K562 (cell line): Measurements from ENCODE around the gene SLC4A4. TPM values are rescaled to one million over a fixed set of nuclear protein-coding genes. Genes with fewer than 3 reads are reported as not detected.

ENCODE experiments used
- ATAC-seq: fragments of 200-7000 bp; cut with Tn5 transposase; 3 replicates; pipeline ENCODE4 v1.9.1; 2020; ENCODE audit warnings: moderate library complexity
- BruUV-seq: library from RNA; stranded (reverse); fragments of 400-500 nt; replicated peaks from 2 replicates; lab custom pipeline; 2021; lab: Mats Ljungman, UMichigan
- CTCF ChIA-PET: fragments of 300-600 bp; formaldehyde crosslinking; extraction: SDS; loops from one replicate; lab custom pipeline; 2021; ENCODE audit warnings: low intra/inter-chr PET ratio; lab: Yijun Ruan, JAX
- POLR2A ChIA-PET: fragments of 300-600, 350-650 bp; sonication (Branson Sonifier 250); formaldehyde crosslinking; extraction: SDS; loops from one replicate; lab custom pipeline; 2021; ENCODE audit warnings: antibody characterized with exemption, inconsistent platforms; lab: Yijun Ruan, JAX
- DNase-seq, 4 experiments: peaks; one replicate each; pipeline versions ENCODE4 v3.0.0 to v3.0.0-alpha.2; 2011 to 2018; ENCODE audit warnings: low spot score in 3 of 4, mixed read lengths in 3 of 4; ENCODE audit errors: extremely low read depth in 1 of 4
- FAIRE-seq: peaks from 2 replicates; lab custom pipeline; 2011; peaks lifted over from hg19 to GRCh38; lab: Jason Lieb, UNC
- H2AFZ ChIP-seq: 2 replicates; pipeline ENCODE4 v1.6.0; 2011; ENCODE audit warnings: low read depth, low read length, control low read depth, inconsistent platforms
- H3K27ac ChIP-seq: fragments of 200-600 bp; 3 replicates; pipeline ENCODE4 v1.8.0; 2011; ENCODE audit warnings: low read depth, mild to moderate bottlenecking, control low read depth, inconsistent platforms, low read length, moderate library complexity, mixed read lengths; ENCODE audit errors: extremely low read depth
- H3K27me3 ChIP-seq, 2 experiments: fragments of 300-600 bp in 1 of 2; 2 replicates in 1 of 2; 3 replicates in 1 of 2; pipeline versions ENCODE4 v1.6.0 to v1.8.0; 2011; ENCODE audit warnings: inconsistent platforms in 2 of 2, low read length in 2 of 2, mild to moderate bottlenecking in 1 of 2, mixed read lengths in 1 of 2, moderate library complexity in 1 of 2; ENCODE audit not compliant: control insufficient read depth in 2 of 2, insufficient read depth in 2 of 2
- H3K36me3 ChIP-seq: fragments of 300-600 bp; 3 replicates; pipeline ENCODE4 v1.8.0; 2011; ENCODE audit warnings: mild to moderate bottlenecking, low read length, inconsistent platforms; ENCODE audit not compliant: control insufficient read depth, insufficient read depth
- H3K4me1 ChIP-seq, 2 experiments: fragments of 200-600 bp in 1 of 2; replicated peaks in 1 of 2; 2 replicates in 1 of 2; 3 replicates in 1 of 2; pipeline versions ENCODE4 v1.5.1 to v1.8.0; 2011; ENCODE audit warnings: inconsistent platforms in 2 of 2, low read length in 2 of 2, mild to moderate bottlenecking in 1 of 2, mixed read lengths in 1 of 2, moderate library complexity in 1 of 2; ENCODE audit not compliant: control insufficient read depth in 2 of 2, insufficient read depth in 2 of 2
- H3K4me2 ChIP-seq: 2 replicates; pipeline ENCODE4 v1.6.1; 2011; ENCODE audit warnings: low read length, control low read depth, inconsistent platforms, mixed read lengths; ENCODE audit not compliant: insufficient read depth
- H3K4me3 ChIP-seq: fragments of 200-600 bp; sonication (generic), shearing (Covaris generic); 2 replicates; pipeline ENCODE4 v1.5.1; 2016; ENCODE audit warnings: control low read depth, inconsistent platforms
- H3K79me2 ChIP-seq: fragments of 200-600 bp; 3 replicates; pipeline ENCODE4 v1.8.0; 2011; ENCODE audit warnings: low read length, inconsistent platforms; ENCODE audit not compliant: control insufficient read depth, insufficient read depth
- H3K9ac ChIP-seq, 2 experiments: 2 replicates each; pipeline versions ENCODE4 v1.6.0 to v1.6.1; 2011; ENCODE audit warnings: low read depth in 2 of 2, low read length in 2 of 2, control low read depth in 1 of 2, inconsistent platforms in 1 of 2, mild to moderate bottlenecking in 1 of 2, mixed read lengths in 1 of 2; ENCODE audit not compliant: insufficient read depth in 1 of 2
- H3K9me1 ChIP-seq: one replicate; pipeline ENCODE4 v1.6.0; 2011; ENCODE audit warnings: inconsistent platforms, mild to moderate bottlenecking, low read length, moderate library complexity; ENCODE audit not compliant: control insufficient read depth, insufficient read depth
- H3K9me3 ChIP-seq: replicated peaks from 2 replicates; pipeline ENCODE4 v1.5.1; 2011; ENCODE audit warnings: low read depth, low read length, inconsistent platforms; ENCODE audit not compliant: control insufficient read depth, insufficient read depth
- H4K20me1 ChIP-seq: replicated peaks from 2 replicates; pipeline ENCODE4 v1.6.1; 2011; ENCODE audit warnings: low read length, inconsistent platforms, mixed read lengths; ENCODE audit not compliant: control insufficient read depth, insufficient read depth
- AFF1 ChIP-seq, 2 experiments: fragments of 450-650 bp; IDR thresholded peaks; 2 replicates each; pipeline ENCODE4 v1.6.1; 2018; ENCODE audit warnings: mild to moderate bottlenecking in 2 of 2, low read depth in 1 of 2; ENCODE audit not compliant: partially characterized antibody in 2 of 2
- AFF4 ChIP-seq: sonication (generic); formaldehyde crosslinking; IDR thresholded peaks from 2 replicates; pipeline ENCODE4 v1.8.0; 2023; ENCODE audit warnings: mild to moderate bottlenecking, missing genetic modification reagents
- ATF3 ChIP-seq, 2 experiments: fragments of 450-650 bp in 1 of 2; sonication (generic) in 1 of 2; formaldehyde crosslinking in 1 of 2; IDR thresholded peaks in 1 of 2; conservative IDR thresholded peaks in 1 of 2; 2 replicates each; pipeline versions ENCODE4 v1.6.1 to v1.8.1; 2016 to 2023; ENCODE audit warnings: mild to moderate bottlenecking in 2 of 2, moderate library complexity in 2 of 2, inconsistent platforms in 1 of 2, missing genetic modification reagents in 1 of 2
- ETV1 ChIP-seq: fragments of 450-650 bp; conservative IDR thresholded peaks from 2 replicates; pipeline ENCODE4 v1.6.1; 2016; ENCODE audit warnings: missing genetic modification characterization, control low read depth, low read depth, missing compliant biosample characterization
- FOSL1 ChIP-seq: fragments of 200-800 bp; sonication (Bioruptor generic); conservative IDR thresholded peaks from 2 replicates; pipeline ENCODE4 v1.6.1; 2016; ENCODE audit warnings: missing genetic modification characterization, missing compliant biosample characterization
- MBD2 ChIP-seq: sonication (generic); IDR thresholded peaks from 2 replicates; pipeline ENCODE4 v1.6.1; 2016; ENCODE audit warnings: low read depth, borderline replicate concordance
- NONO ChIP-seq, 2 experiments: fragments of 200-400 bp in 1 of 2; fragments of 450-650 bp in 1 of 2; formaldehyde crosslinking in 1 of 2; IDR thresholded peaks; 2 replicates each; pipeline ENCODE4 v1.6.1; 2017; ENCODE audit warnings: low read depth in 2 of 2, mild to moderate bottlenecking in 2 of 2, moderate library complexity in 2 of 2, low read length in 1 of 2
- TRIM24 ChIP-seq, 2 experiments: fragments of 450-650 bp; IDR thresholded peaks; 2 replicates each; pipeline ENCODE4 v1.6.1; 2016
- YBX1 ChIP-seq: fragments of 450-650 bp; IDR thresholded peaks from 2 replicates; pipeline ENCODE4 v1.7.1; 2016; ENCODE audit warnings: mild to moderate bottlenecking
- ZNF79 ChIP-seq: fragments of 250-450 bp; sonication (Bioruptor Pico); IDR thresholded peaks from 2 replicates; pipeline ENCODE4 v1.4.0; 2020; ENCODE audit warnings: low read depth, mild to moderate bottlenecking, moderate library complexity
- WGBS: fragments of 100-300 bp; shearing (Covaris generic); methylation state at CpG from one replicate; pipeline ENCODE4 v1.1.6; 2016; ENCODE audit warnings: low coverage, mixed read lengths; ENCODE audit not compliant: insufficient coverage; ENCODE audit errors: missing lambda C conversion rate; 5-methylcytosine and 5-hydroxymethylcytosine counted together
- in situ Hi-C: fragments of 300-500 bp; cut with MboI; formaldehyde crosslinking; loops from 4 replicates; pipeline ENCODE4 v1.15.0; 2018; ENCODE audit warnings: inconsistent platforms, mixed read lengths
- intact Hi-C: fragments of 100-400 bp; cut with micrococcal nuclease; formaldehyde crosslinking; loops from 2 replicates; pipeline ENCODE4 v1.14.2; 2022
- polyA plus RNA-seq, 8 experiments: library from polyadenylated mRNA; depleted of rRNA in 4 of 8; stranded (reverse) in 5 of 8; unstranded in 3 of 8; fragments of >200 nt; fragmentation: Nextera tagmentation in 2 of 8; fragmentation: Illumina TruSeq in 1 of 8; extraction: Ambion mirVana in 2 of 8; extraction: Trizol in 1 of 8; gene quantifications; 2 replicates each; pipeline versions ENCODE4 v1.2.1 to v1.2.3, GENCODE V29; 2011 to 2014; ENCODE audit warnings: inconsistent platforms in 1 of 8, missing spikeins in 1 of 8
- total RNA-seq, 7 experiments: library from RNA; depleted of rRNA in 6 of 7; stranded (reverse); fragments of >200 nt in 6 of 7; fragmentation: Illumina TruSeq in 2 of 7; extraction: Trizol in 2 of 7; gene quantifications; 2 replicates each; pipeline versions ENCODE4 v1.2.1 to v1.2.3, GENCODE V29; 2011 to 2021; ENCODE audit warnings: low replicate concordance in 1 of 7

The SLC4A4 gene
- total and polyA plus RNA-seq, 9 of the 15 experiments (the other 6 are each of a cell fraction or from before 2014, with no cell fraction given): 0.01 to 0.18 (median 0.07) TPM; not detected in 2

GRCh38 chr4:71559957-71560571 is 221.2 kb downstream of the SLC4A4 start:
- POLR2A ChIA-PET: interaction anchor here (0.6 kb wide), 1 partner anchor 330 kb away, joined by 3 read pairs; no protein-coding TSS in a partner anchor

More at GRCh38 chr4:71559957-71560571, 221.2 kb downstream of the SLC4A4 start:
- FAIRE-seq (no peak), ATAC-seq (no peak), DNase-seq (no peak)
- Histone ChIP-seq H3K4me3 (no peak overlapping the region), H3K4me2 (no peak overlapping the region), H3K27me3 (no peaks in the 10 kb centered on the region), H3K36me3 (no peaks in the 10 kb centered on the region), H3K27ac (no peak overlapping the region), H3K4me1 (no peaks in the 10 kb centered on the region), H3K9ac (no peak overlapping the region), H3K9me1 (no peaks in the 10 kb centered on the region), H4K20me1 (no peaks in the 10 kb centered on the region), H3K9me3 (no peaks in the 10 kb centered on the region), H2AFZ (no peak overlapping the region), H3K79me2 (no peaks in the 10 kb centered on the region)
- BruUV-seq: no TSS peak
- in situ Hi-C loops (no loop called here), intact Hi-C loops (loop anchor here (10.0 kb wide), 1 partner anchor 375 kb away; no protein-coding TSS in a partner anchor)
- 0% methylated on average over 1 of the region's 1 CpG for WGBS
- CTCF ChIA-PET: no interaction called here
- TF ChIP-seq NONO (IDR thresholded peaks at IDR 0.05; ENCODE audit: low read depth in 2 of 2, low read length in 1 of 2) (no peak), ATF3 (IDR thresholded peaks at IDR 0.05) (peak; percentile 73), ATF3 (CRISPR knock-in tag; conservative IDR thresholded peaks at IDR 0.05) (no peak), YBX1 (no peak), ZNF79 (no peak), AFF1 (IDR thresholded peaks at IDR 0.05; ENCODE audit: low read depth in 1 of 2, partially characterized antibody in 2 of 2) (no peak), TRIM24 (IDR thresholded peaks at IDR 0.05) (no peak), MBD2 (no peak), FOSL1 (tag) (peak; percentile 39; the same call in 1 of the 2 replicates), AFF4 (CRISPR knock-in tag) (no peak), ETV1 (tag) (0 out of 2 replicates have a peak, but pooled peaks have one; percentile 18)
